ENCODE results near the gene NRTN.

GRCh38 chr19:5799247-5800241, 5.3 kb upstream of the NRTN start:
- TF ChIP-seq CTCF (IDR thresholded peaks at IDR 0.05) (no peak), POLR2AphosphoS5 (IDR thresholded peaks at IDR 0.05) (no peak), POLR2A (IDR thresholded peaks at IDR 0.05) (no peak)
